GM21515 (cell line): Measurements from ENCODE around the gene ZNF780B.
A peak's percentile ranks its signal among the peaks of the same experiment; 100 is the strongest.
"Not testable (repeated sequence)": the region's sequence is repeated elsewhere in the genome, so short reads cannot be mapped to it uniquely, and the experiment has no call there.

Experiments used
- ATAC-seq: cut with Tn5 transposase; IDR thresholded peaks from one replicate; pipeline ENCODE4 v1.9.1; 2021; ENCODE audit not compliant: unreplicated experiment

Gene ZNF780B

GRCh38 chr19:40041718-40042117, 14.3 kb downstream of the ZNF780B start:
- ATAC-seq = not testable (repeated sequence)

GRCh38 chr19:40038047-40038446, 18.0 kb downstream of the ZNF780B start:
- ATAC-seq = not testable (repeated sequence)

- ATAC-seq = no peak
Measured at GRCh38 chr19:40035996-40036395, 20.0 kb downstream of the ZNF780B start.

DNA sequence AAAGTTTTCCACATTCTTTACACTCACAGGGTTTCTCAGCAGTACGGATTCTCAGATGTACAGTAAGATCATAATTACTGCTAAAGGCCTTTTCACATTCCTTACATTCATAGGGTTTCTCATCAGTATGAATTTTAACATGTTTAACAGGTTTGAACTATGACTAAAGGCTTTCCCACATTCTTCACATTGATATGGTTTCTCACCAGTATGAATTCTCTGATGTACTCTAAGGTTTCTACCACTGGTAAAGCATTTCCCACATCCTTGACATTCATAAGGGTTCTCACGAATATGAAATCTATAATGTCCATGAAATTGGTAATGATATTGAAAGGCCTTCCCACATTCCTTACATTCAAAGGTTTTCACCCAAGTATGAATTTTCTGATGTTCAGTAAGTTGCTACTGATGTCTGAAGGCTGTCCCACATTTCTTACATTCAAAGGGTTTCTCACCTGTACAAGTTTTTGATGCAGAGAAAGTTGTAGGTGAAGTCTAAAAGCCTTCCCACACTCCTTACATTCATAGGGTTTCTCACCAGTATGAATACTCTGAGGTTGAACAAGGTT, 22.0 kb downstream of the ZNF780B start:
- no peak for ATAC-seq

- no peak for ATAC-seq
Measured at GRCh38 chr19:40026597-40026970, 29.4 kb downstream of the ZNF780B start.

- no peak for ATAC-seq
Measured at GRCh38 chr19:40025938-40026596, 30.0 kb downstream of the ZNF780B start.

GRCh38 chr19:40023969-40024368, 32.1 kb downstream of the ZNF780B start:
- ATAC-seq = no peak

GRCh38 chr19:40013991-40014390, 42.0 kb downstream of the ZNF780B start:
- ATAC-seq = no peak

DNA sequence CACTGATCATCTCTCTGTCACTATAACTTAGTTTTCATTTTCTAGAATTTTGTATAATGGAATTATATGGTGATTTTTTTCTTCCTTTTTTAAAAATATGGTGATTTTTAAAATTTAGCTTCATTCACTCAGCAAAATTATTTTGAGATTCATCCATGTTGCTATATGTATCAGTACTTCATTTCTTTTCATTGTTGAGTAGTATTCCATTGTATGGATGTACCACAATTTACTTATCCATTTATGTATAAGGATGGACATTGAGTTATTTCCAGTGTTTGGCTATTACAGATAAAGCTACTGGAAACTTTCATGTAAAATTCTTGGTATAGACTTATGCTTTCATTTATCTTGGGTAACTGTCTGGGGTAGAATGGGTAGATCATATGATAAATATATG, 46.4 kb downstream of the ZNF780B start:
- no peak for ATAC-seq

- ATAC-seq = no peak
Measured at GRCh38 chr19:40006273-40006691, 49.7 kb downstream of the ZNF780B start.

GRCh38 chr19:40005691-40006272, 50.2 kb downstream of the ZNF780B start:
- no peak for ATAC-seq

DNA sequence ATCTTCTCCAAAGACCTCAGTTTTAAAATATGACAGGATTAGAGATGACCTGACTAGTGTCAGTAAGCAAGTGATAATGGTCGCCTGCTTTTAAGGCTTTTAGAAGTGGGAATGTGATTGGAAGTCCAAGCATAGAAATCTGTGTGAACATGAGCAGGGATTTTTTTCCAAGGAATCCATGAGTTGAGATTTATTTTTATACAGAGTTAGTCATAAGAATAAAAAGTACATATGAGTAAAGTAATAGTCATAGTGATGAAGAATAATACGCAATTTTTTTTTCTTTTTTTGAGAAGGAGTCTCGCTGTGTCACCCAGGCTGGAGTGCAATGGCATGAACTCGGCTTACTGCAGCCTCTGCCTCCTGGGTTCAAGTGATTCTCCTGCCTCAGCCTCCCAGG, 57.5 kb downstream of the ZNF780B start:
- ATAC-seq = no peak

GRCh38 chr19:39997638-39998216, 58.3 kb downstream of the ZNF780B start:
- ATAC-seq = peak; percentile 14

DNA sequence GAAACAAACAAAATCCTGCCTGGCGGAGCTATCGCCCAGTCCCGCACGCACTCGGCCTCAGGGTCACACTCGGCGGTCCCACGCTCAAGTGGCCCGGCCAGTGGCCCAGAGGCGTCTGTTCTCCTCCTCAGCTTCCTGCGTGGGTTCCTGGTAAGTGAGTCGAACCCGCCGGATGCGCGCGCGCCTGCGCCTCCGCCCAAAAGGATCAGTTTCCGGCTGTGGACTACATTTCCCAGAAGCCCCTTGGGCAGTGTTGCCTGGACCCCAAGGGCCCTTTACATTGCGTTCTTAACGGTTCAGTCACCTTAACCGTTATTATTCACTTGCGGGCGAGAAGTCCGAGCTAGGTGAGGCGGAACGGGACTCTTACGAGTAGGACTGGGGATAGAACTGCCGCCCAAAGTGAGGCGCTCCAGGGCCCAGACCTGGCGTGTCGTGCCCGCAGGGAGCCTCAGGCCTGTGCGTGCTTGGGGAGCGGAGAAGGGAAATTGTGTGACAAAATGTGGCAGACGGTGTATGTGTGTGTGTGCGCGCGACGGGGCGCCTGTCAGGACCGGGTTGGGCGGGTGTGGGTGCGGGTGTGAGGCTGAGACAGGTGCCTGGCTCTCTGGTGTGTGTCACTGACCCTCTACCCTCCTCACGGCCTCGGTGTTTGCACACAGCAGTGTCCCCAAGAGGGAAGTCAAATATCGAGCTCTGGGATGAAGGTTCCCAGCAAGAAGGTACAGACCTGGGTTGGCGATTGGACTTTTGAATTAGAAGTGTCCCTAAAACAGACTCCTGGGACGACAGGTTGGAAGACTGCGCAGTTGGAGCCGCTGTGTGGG, 59.0 kb downstream of the ZNF780B start, which contains the start of gene ZNF546:
Gene ZNF546, plus strand, starts transcription at position 250 of the 827 bp plus-strand sequence. CDS start 1,267 bp downstream, outside the sequence.
- ATAC-seq = peak; percentile 72

- ATAC-seq = peak; percentile 29
Measured at GRCh38 chr19:39996218-39996810, 59.7 kb downstream of the ZNF780B start.

GRCh38 chr19:39995794-39996193, 60.2 kb downstream of the ZNF780B start:
- no peak for ATAC-seq

- no peak for ATAC-seq
Measured at GRCh38 chr19:39994361-39994760, 61.7 kb downstream of the ZNF780B start.

DNA sequence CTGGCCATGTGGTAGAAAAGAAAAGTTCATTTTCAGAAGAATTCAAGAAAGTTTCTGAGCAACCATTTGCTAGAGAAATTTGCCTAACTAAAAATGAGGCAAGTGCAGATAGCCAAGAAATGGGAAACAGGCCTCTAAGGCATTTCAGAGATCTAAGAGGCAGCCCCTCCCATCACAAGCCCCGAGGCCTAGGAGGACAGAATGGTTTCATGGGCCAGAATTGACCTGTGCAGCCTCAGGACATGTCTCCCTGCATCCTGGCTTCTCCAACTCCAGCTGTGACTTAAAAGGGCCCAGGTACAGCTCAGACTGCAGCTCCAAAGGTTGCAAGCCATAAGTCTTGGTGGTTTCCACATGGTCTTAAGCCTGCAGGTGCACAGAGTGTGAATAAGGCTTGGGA, 62.4 kb downstream of the ZNF780B start:
- no peak for ATAC-seq

GRCh38 chr19:39987596-39987995, 68.4 kb downstream of the ZNF780B start:
- no peak for ATAC-seq

DNA sequence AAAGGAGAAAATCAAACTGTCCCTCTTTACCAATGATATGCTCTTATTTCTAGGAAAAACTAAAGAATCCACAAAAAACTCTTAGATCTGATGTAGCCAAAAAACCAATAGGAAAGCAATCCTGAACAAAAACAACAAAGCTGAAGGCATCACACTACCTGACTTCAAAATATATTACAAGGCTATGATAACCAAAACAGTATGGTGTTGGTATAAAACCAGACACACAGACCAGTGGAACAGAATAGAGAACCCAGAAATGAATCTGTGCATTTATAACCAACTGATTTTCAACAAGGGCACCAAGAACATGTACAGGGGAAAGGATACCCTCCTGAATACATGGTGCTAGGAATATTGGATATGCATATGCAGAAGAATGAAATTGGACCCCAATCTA, 68.9 kb downstream of the ZNF780B start:
- ATAC-seq = no peak

DNA sequence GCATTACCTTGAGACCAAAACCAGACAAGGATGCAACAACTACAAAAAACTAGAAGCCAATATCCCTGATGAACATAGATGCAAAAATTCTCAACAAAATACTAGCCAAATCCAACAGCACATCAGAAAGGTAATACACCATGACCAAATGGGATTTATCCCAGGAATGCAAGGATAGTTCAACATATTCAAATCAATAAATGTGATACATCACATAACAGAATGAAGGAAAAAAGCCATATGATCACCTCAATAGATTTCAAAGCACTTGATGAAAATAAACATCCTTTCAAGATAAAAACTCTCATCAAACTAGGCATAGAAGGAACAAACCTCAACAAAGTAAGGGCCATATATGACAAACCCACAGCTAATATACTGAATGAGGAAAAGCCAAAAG, 69.4 kb downstream of the ZNF780B start:
- no peak for ATAC-seq
